Smooth muscle cell (in vitro differentiated cells): Measurements from ENCODE around the gene IKZF2. TPM values are rescaled to one million over a fixed set of nuclear protein-coding genes. Genes with fewer than 3 reads are reported as not detected.

Experiments
- DNase-seq: peaks from one replicate; lab custom pipeline; 2025; ENCODE audit not compliant: unreplicated experiment; lab: John Stamatoyannopoulos, UW
- H2AFZ ChIP-seq: fragments of 200-600 bp; sonication (generic); 2 replicates; pipeline ENCODE4 v1.6.0; 2016; ENCODE audit warnings: antibody characterized with exemption, low read depth, mild to moderate bottlenecking
- H3F3A ChIP-seq: fragments of 200-600 bp; sonication (generic); 2 replicates; pipeline ENCODE4 v1.6.0; 2017; ENCODE audit warnings: antibody characterized with exemption, low read depth
- H3K27ac ChIP-seq: fragments of 200-600 bp; sonication (generic); 2 replicates; pipeline ENCODE4 v1.5.1; 2016; ENCODE audit warnings: low read depth, mild to moderate bottlenecking
- H3K27me3 ChIP-seq: fragments of 200-600 bp; sonication (generic); 2 replicates; pipeline ENCODE4 v1.6.1; 2016; ENCODE audit warnings: low read depth, mild to moderate bottlenecking
- H3K36me3 ChIP-seq: fragments of 200-600 bp; sonication (generic); 2 replicates; pipeline ENCODE4 v1.5.1; 2016; ENCODE audit warnings: low read depth
- H3K4me1 ChIP-seq: fragments of 200-600 bp; sonication (generic); 2 replicates; pipeline ENCODE4 v1.5.1; 2016; ENCODE audit warnings: low read depth
- H3K4me2 ChIP-seq: fragments of 200-600 bp; sonication (generic); 2 replicates; pipeline ENCODE4 v1.6.0; 2016; ENCODE audit warnings: mild to moderate bottlenecking
- H3K4me3 ChIP-seq: fragments of 200-600 bp; sonication (generic); 2 replicates; pipeline ENCODE4 v1.5.1; 2016; ENCODE audit warnings: mild to moderate bottlenecking
- H3K79me2 ChIP-seq: fragments of 200-600 bp; sonication (generic); 2 replicates; pipeline ENCODE4 v1.6.0; 2016; ENCODE audit warnings: low read depth, mild to moderate bottlenecking
- H3K9ac ChIP-seq: fragments of 200-600 bp; sonication (generic); 2 replicates; pipeline ENCODE4 v1.6.0; 2016; ENCODE audit warnings: low read depth
- H3K9me3 ChIP-seq: fragments of 200-600 bp; sonication (generic); replicated peaks from 2 replicates; pipeline ENCODE4 v1.5.1; 2016; ENCODE audit warnings: low read depth
- H4K20me1 ChIP-seq: fragments of 200-600 bp; sonication (generic); 2 replicates; pipeline ENCODE4 v1.6.0; 2016; ENCODE audit warnings: low read depth
- CTCF ChIP-seq: fragments of 200-600 bp; sonication (generic); IDR thresholded peaks from 2 replicates; pipeline ENCODE4 v1.5.1; 2017; ENCODE audit warnings: borderline replicate concordance, mild to moderate bottlenecking, antibody characterized with exemption; ENCODE audit not compliant: insufficient read depth, poor library complexity, severe bottlenecking
- WGBS: methylation state at CpG from one replicate; pipeline ENCODE4 v1.1.7; 2016; ENCODE audit warnings: low lambda C conversion rate; 5-methylcytosine and 5-hydroxymethylcytosine counted together
- polyA plus RNA-seq: library from polyadenylated mRNA; unstranded; fragments of >200 nt; fragmentation: Nextera tagmentation; extraction: Ambion mirVana; gene quantifications from 2 replicates; pipeline ENCODE4 v1.2.1, GENCODE V29; 2016
- total RNA-seq: library from RNA; depleted of rRNA; stranded (reverse); fragments of >200 nt; gene quantifications from 2 replicates; pipeline ENCODE4 v1.2.3, GENCODE V29; 2014

The IKZF2 gene
- total and polyA plus RNA-seq, 2 experiments from 2014 or later = 0.69 to 16.5 TPM

GRCh38 chr2:213101692-213102460 is 49.5 kb downstream of the IKZF2 start:
- Histone ChIP-seq H2AFZ (no peak overlapping the region), H3K27ac (no peak overlapping the region), H3K36me3 (no peaks in the 10 kb centered on the region), H3F3A (no peaks in the 10 kb centered on the region), H3K9me3 (no peaks in the 10 kb centered on the region), H3K79me2 (no peaks in the 10 kb centered on the region), H3K9ac (no peak overlapping the region), H4K20me1 (no peaks in the 10 kb centered on the region), H3K4me3 (no peak overlapping the region), H3K27me3 (no peaks in the 10 kb centered on the region), H3K4me1 (no peaks in the 10 kb centered on the region), H3K4me2 (no peak overlapping the region)
- TF ChIP-seq CTCF = no peak
- WGBS = 95% methylated on average over 5 of the region's 5 CpGs
- DNase-seq = no peak

GRCh38 chr2:213101109-213101508 is 50.3 kb downstream of the IKZF2 start:
- Histone ChIP-seq H3K4me1 (no peaks in the 10 kb centered on the region), H3F3A (no peaks in the 10 kb centered on the region), H3K36me3 (no peaks in the 10 kb centered on the region), H3K79me2 (no peaks in the 10 kb centered on the region), H4K20me1 (no peaks in the 10 kb centered on the region), H2AFZ (no peak overlapping the region), H3K9ac (no peak overlapping the region), H3K27me3 (no peaks in the 10 kb centered on the region), H3K4me2 (no peak overlapping the region), H3K27ac (no peak overlapping the region), H3K9me3 (no peaks in the 10 kb centered on the region), H3K4me3 (no peak overlapping the region)
- DNase-seq = no peak
- 96% methylated on average over 1 of the region's 1 CpG for WGBS
- no peak for TF ChIP-seq CTCF

GRCh38 chr2:213098612-213099011 is 52.8 kb downstream of the IKZF2 start:
- Histone ChIP-seq H4K20me1 (no peaks in the 10 kb centered on the region), H3K9ac (no peak overlapping the region), H3K79me2 (no peaks in the 10 kb centered on the region), H3K4me2 (no peak overlapping the region), H3F3A (no peaks in the 10 kb centered on the region), H3K36me3 (no peaks in the 10 kb centered on the region), H2AFZ (no peak overlapping the region), H3K4me1 (no peaks in the 10 kb centered on the region), H3K27ac (no peak overlapping the region), H3K4me3 (no peak overlapping the region), H3K27me3 (no peaks in the 10 kb centered on the region), H3K9me3 (no peaks in the 10 kb centered on the region)
- 70% methylated on average over 4 of the region's 4 CpGs for WGBS
- TF ChIP-seq CTCF = no peak
- DNase-seq = no peak

GRCh38 chr2:213091765-213092164 is 59.6 kb downstream of the IKZF2 start:
- no peak for DNase-seq
- Histone ChIP-seq H3F3A (no peaks in the 10 kb centered on the region), H3K79me2 (no peaks in the 10 kb centered on the region), H4K20me1 (no peaks in the 10 kb centered on the region), H3K9me3 (no peaks in the 10 kb centered on the region), H2AFZ (no peak overlapping the region), H3K36me3 (no peaks in the 10 kb centered on the region), H3K27me3 (no peaks in the 10 kb centered on the region), H3K4me2 (no peak overlapping the region), H3K4me3 (no peak overlapping the region), H3K27ac (no peak overlapping the region), H3K4me1 (peaks cover 2% of the 10 kb centered on the region), H3K9ac (no peak overlapping the region)
- 86% methylated on average over 3 of the region's 3 CpGs for WGBS
- no peak for TF ChIP-seq CTCF
